ENCODE measurements around the gene MED10.

DNA sequence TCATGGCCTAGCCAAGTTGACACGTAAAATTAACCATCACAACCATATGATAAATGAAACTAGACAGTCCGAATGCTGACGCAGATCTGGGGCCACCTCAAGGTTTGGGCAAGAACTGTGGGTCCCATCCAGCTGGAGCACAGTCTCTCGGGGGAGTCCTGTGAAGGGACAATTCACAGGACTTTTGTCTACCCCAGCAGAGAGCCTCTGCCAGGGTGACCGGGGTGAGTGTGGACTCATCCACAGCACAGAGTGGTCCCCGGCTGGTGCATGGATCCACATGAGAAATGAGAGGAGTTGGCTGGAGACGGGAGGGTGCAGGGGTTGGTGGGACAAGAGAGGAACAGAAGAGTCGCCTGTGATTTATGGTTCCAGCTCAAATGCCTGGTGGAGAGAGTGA, 17.7 kb upstream of the MED10 start:
- TF ChIP-seq CTCF (IDR thresholded peaks at IDR 0.05) (no peak), POLR2AphosphoS5 (IDR thresholded peaks at IDR 0.05) (no peak), POLR2A (IDR thresholded peaks at IDR 0.05) (no peak)
